DOHH2 (cell line): Measurements from ENCODE around the gene PAN3.

ENCODE experiments used
- H3F3A ChIP-seq: fragments of 200-600 bp; sonication (generic), shearing (Covaris generic); 2 replicates; pipeline ENCODE4 v1.6.0; 2016; ENCODE audit warnings: antibody characterized with exemption, mild to moderate bottlenecking; ENCODE audit not compliant: control insufficient read depth, insufficient read depth
- H3K27ac ChIP-seq: fragments of 200-600 bp; sonication (generic); 2 replicates; pipeline ENCODE4 v1.5.1; 2014; ENCODE audit warnings: low read depth, mild to moderate bottlenecking, low read length, moderate library complexity
- H3K27me3 ChIP-seq: fragments of 200-600 bp; sonication (generic); 2 replicates; pipeline ENCODE4 v1.6.1; 2014; ENCODE audit warnings: mild to moderate bottlenecking, low read length, mixed read lengths; ENCODE audit not compliant: control insufficient read depth
- H3K36me3 ChIP-seq: fragments of 200-600 bp; sonication (generic); 2 replicates; pipeline ENCODE4 v1.6.1; 2014; ENCODE audit warnings: mild to moderate bottlenecking, low read length, moderate library complexity, mixed read lengths; ENCODE audit not compliant: control insufficient read depth
- H3K4me1 ChIP-seq: fragments of 200-600 bp; sonication (generic); 2 replicates; pipeline ENCODE4 v1.6.1; 2014; ENCODE audit warnings: mild to moderate bottlenecking, low read length, mixed read lengths; ENCODE audit not compliant: control insufficient read depth
- H3K4me2 ChIP-seq: fragments of 200-600 bp; sonication (generic); 2 replicates; pipeline ENCODE4 v1.6.0; 2014; ENCODE audit warnings: mild to moderate bottlenecking, low read length, moderate library complexity
- H3K4me3 ChIP-seq: fragments of 200-600 bp; sonication (generic); 2 replicates; pipeline ENCODE4 v1.5.1; 2014; ENCODE audit warnings: mild to moderate bottlenecking, low read length, mixed read lengths
- H3K79me2 ChIP-seq: fragments of 200-600 bp; sonication (generic); 2 replicates; pipeline ENCODE4 v1.6.1; 2014; ENCODE audit warnings: mild to moderate bottlenecking, low read length, mixed read lengths; ENCODE audit not compliant: control insufficient read depth
- H3K9me2 ChIP-seq: fragments of 200-600 bp; sonication (generic); replicated peaks from 2 replicates; pipeline ENCODE4 v1.6.1; 2014; ENCODE audit warnings: mild to moderate bottlenecking, low read length, mixed read lengths; ENCODE audit not compliant: control insufficient read depth
- H3K9me3 ChIP-seq: fragments of 200-600 bp; sonication (generic); 2 replicates; pipeline ENCODE4 v1.6.1; 2014; ENCODE audit warnings: antibody characterized with exemption, low read length, mixed read lengths; ENCODE audit not compliant: control insufficient read depth, insufficient read depth
- H4K20me1 ChIP-seq: fragments of 200-600 bp; sonication (generic); 2 replicates; pipeline ENCODE4 v1.6.0; 2014; ENCODE audit warnings: low read depth, mild to moderate bottlenecking, antibody characterized with exemption, low read length, moderate library complexity; ENCODE audit not compliant: control insufficient read depth, insufficient read depth
- CTCF ChIP-seq: fragments of 200-600 bp; sonication (generic); IDR thresholded peaks from one replicate; pipeline ENCODE4 v1.5.1; 2014; ENCODE audit warnings: antibody characterized with exemption, mild to moderate bottlenecking, low read depth, low read length; ENCODE audit not compliant: poor library complexity, severe bottlenecking
- EZH2phosphoT487 ChIP-seq: fragments of 200-600 bp; sonication (generic); IDR thresholded peaks from 2 replicates; pipeline ENCODE4 v1.6.1; 2017; ENCODE audit warnings: borderline replicate concordance, mild to moderate bottlenecking, antibody characterized with exemption, low read length, moderate library complexity, mixed read lengths

The PAN3 gene

GRCh38 chr13:28179974-28180373 lies 41.6 kb downstream of the PAN3 start:
- peaks cover 33% of the 10 kb centered on the region for H3K36me3 ChIP-seq
- H3K27me3 ChIP-seq, result no peaks in the 10 kb centered on the region
- no peaks in the 10 kb centered on the region for H3K9me3 ChIP-seq
- H3K27ac ChIP-seq, result no peak overlapping the region
- no peak overlapping the region for H3K4me3 ChIP-seq
- TF ChIP-seq EZH2phosphoT487 (no peak), CTCF (no peak)
- no peak overlapping the region for H3K4me2 ChIP-seq
- H4K20me1 ChIP-seq, result no peaks in the 10 kb centered on the region
- peaks cover 14% of the 10 kb centered on the region for H3K79me2 ChIP-seq
- no peaks in the 10 kb centered on the region for H3K9me2 ChIP-seq
- no peaks in the 10 kb centered on the region for H3F3A ChIP-seq
- H3K4me1 ChIP-seq, result no peaks in the 10 kb centered on the region; the same call in 1 of the 2 replicates

- H3K36me3 ChIP-seq, result peaks cover 18% of the 10 kb centered on the region
- no peaks in the 10 kb centered on the region; the same call in 1 of the 2 replicates for H3K4me1 ChIP-seq
- H3K9me3 ChIP-seq, result no peaks in the 10 kb centered on the region
- H3K9me2 ChIP-seq, result no peaks in the 10 kb centered on the region
- no peaks in the 10 kb centered on the region for H3K27me3 ChIP-seq
- no peaks in the 10 kb centered on the region for H4K20me1 ChIP-seq
- peaks cover 11% of the 10 kb centered on the region for H3K79me2 ChIP-seq
- H3K4me2 ChIP-seq, result no peak overlapping the region
- H3F3A ChIP-seq, result no peaks in the 10 kb centered on the region
- no peak overlapping the region for H3K27ac ChIP-seq
- no peak overlapping the region for H3K4me3 ChIP-seq
- TF ChIP-seq EZH2phosphoT487, result no peak
These were observed 43.1 kb downstream of the PAN3 start for GRCh38 chr13:28181413-28181812.

- Histone ChIP-seq H3K27me3 (no peaks in the 10 kb centered on the region), H3K4me3 (no peak overlapping the region), H4K20me1 (no peaks in the 10 kb centered on the region), H3F3A (no peaks in the 10 kb centered on the region), H3K36me3 (peaks cover 14% of the 10 kb centered on the region), H3K9me2 (no peaks in the 10 kb centered on the region), H3K79me2 (peaks cover 11% of the 10 kb centered on the region), H3K27ac (no peak overlapping the region), H3K4me1 (no peaks in the 10 kb centered on the region; the same call in 1 of the 2 replicates), H3K4me2 (no peak overlapping the region), H3K9me3 (no peaks in the 10 kb centered on the region)
- TF ChIP-seq CTCF (no peak), EZH2phosphoT487 (no peak)
These were observed 46.9 kb downstream of the PAN3 start for GRCh38 chr13:28185256-28185655.

GRCh38 chr13:28199089-28199488 lies 60.7 kb downstream of the PAN3 start:
- Histone ChIP-seq H3K27me3 (no peaks in the 10 kb centered on the region), H3K4me1 (0 out of 2 replicates have a peak, but pooled peaks cover 3% of the 10 kb centered on the region), H3K4me3 (no peak overlapping the region), H3K9me2 (no peaks in the 10 kb centered on the region), H3K79me2 (no peaks in the 10 kb centered on the region), H3K27ac (no peak overlapping the region), H3K36me3 (peaks cover 9% of the 10 kb centered on the region), H3F3A (no peaks in the 10 kb centered on the region), H4K20me1 (no peaks in the 10 kb centered on the region), H3K4me2 (no peak overlapping the region), H3K9me3 (no peaks in the 10 kb centered on the region)
- TF ChIP-seq EZH2phosphoT487 (no peak), CTCF (no peak)
